Endothelial cell of umbilical vein (primary cell): Measurements from ENCODE around the gene MROH7. TPM values are rescaled to one million over a fixed set of nuclear protein-coding genes. Genes with fewer than 3 reads are reported as not detected.

Experiments
- BruUV-seq: library from RNA; stranded (reverse); fragments of 400-500 nt; replicated peaks from 2 replicates; lab custom pipeline; 2021; lab: Mats Ljungman, UMichigan
- CTCF ChIA-PET: fragments of 300-600, 350-600 bp; sonication (Branson Sonifier 250); formaldehyde crosslinking; loops from one replicate; lab custom pipeline; 2021; ENCODE audit warnings: antibody characterized with exemption, inconsistent platforms; lab: Charles Lee
- POLR2A ChIA-PET: fragments of 300-600, 350-600 bp; sonication (Branson Sonifier 250); formaldehyde crosslinking; loops from one replicate; lab custom pipeline; 2021; ENCODE audit warnings: antibody characterized with exemption, inconsistent platforms; lab: Charles Lee
- DNase-seq: peaks from one replicate; pipeline ENCODE4 v3.0.0-alpha.2; 2011; ENCODE audit warnings: low read depth, low spot score
- FAIRE-seq: peaks from 2 replicates; lab custom pipeline; 2011; peaks lifted over from hg19 to GRCh38; lab: Jason Lieb, UNC
- H2AFZ ChIP-seq: 2 replicates; pipeline ENCODE4 v1.6.0; 2012; ENCODE audit warnings: low read depth, low read length, control low read depth, inconsistent platforms
- H3K27ac ChIP-seq: 2 replicates; pipeline ENCODE4 v1.5.1; 2011; ENCODE audit warnings: low read depth, mild to moderate bottlenecking, control low read depth, low read length, moderate library complexity; ENCODE audit not compliant: insufficient read depth
- H3K27me3 ChIP-seq, 2 experiments: 2 replicates each; pipeline versions ENCODE4 v1.6.0 to v1.6.1; 2011; ENCODE audit warnings: low read length in 2 of 2, mixed read lengths in 1 of 2; ENCODE audit not compliant: control insufficient read depth in 2 of 2, insufficient read depth in 2 of 2
- H3K36me3 ChIP-seq, 2 experiments: 2 replicates in 1 of 2; 3 replicates in 1 of 2; pipeline ENCODE4 v1.5.1; 2011; ENCODE audit warnings: low read length in 2 of 2, mild to moderate bottlenecking in 1 of 2, moderate library complexity in 1 of 2; ENCODE audit not compliant: control insufficient read depth in 2 of 2, insufficient read depth in 2 of 2; ENCODE audit errors: extremely low read depth in 1 of 2
- H3K4me1 ChIP-seq: 3 replicates; pipeline ENCODE4 v1.5.1; 2011; ENCODE audit warnings: mild to moderate bottlenecking, low read length; ENCODE audit not compliant: control insufficient read depth, insufficient read depth; ENCODE audit errors: extremely low read depth
- H3K4me2 ChIP-seq: 2 replicates; pipeline ENCODE4 v1.6.1; 2011; ENCODE audit warnings: low read length, control low read depth, mixed read lengths; ENCODE audit not compliant: insufficient read depth
- H3K4me3 ChIP-seq, 3 experiments: fragments of 200-600 bp in 1 of 3; sonication (generic), shearing (Covaris generic) in 1 of 3; replicated peaks in 1 of 3; 2 replicates each; pipeline ENCODE4 v1.5.1; 2011 to 2016; ENCODE audit warnings: control low read depth in 3 of 3, low read length in 3 of 3, mild to moderate bottlenecking in 2 of 3, inconsistent platforms in 1 of 3, low read depth in 1 of 3, moderate library complexity in 1 of 3; ENCODE audit not compliant: insufficient read depth in 1 of 3
- H3K79me2 ChIP-seq: 2 replicates; pipeline ENCODE4 v1.6.0; 2012; ENCODE audit warnings: low read length, inconsistent platforms; ENCODE audit not compliant: control insufficient read depth, insufficient read depth
- H3K9ac ChIP-seq: replicated peaks from 2 replicates; pipeline ENCODE3; 2011; ENCODE audit warnings: low read length, control low read depth; ENCODE audit not compliant: insufficient read depth; ENCODE audit errors: extremely low read depth
- H3K9me1 ChIP-seq: replicated peaks from 3 replicates; pipeline ENCODE4 v1.6.0; 2011; ENCODE audit warnings: mild to moderate bottlenecking, low read length; ENCODE audit not compliant: control insufficient read depth, insufficient read depth; ENCODE audit errors: extremely low read depth
- H3K9me3 ChIP-seq: replicated peaks from 2 replicates; pipeline ENCODE4 v1.5.1; 2012; ENCODE audit warnings: low read length, inconsistent platforms; ENCODE audit not compliant: control insufficient read depth, insufficient read depth
- H4K20me1 ChIP-seq: replicated peaks from 2 replicates; pipeline ENCODE3; 2011; ENCODE audit warnings: mild to moderate bottlenecking, low read length; ENCODE audit not compliant: control insufficient read depth, insufficient read depth; ENCODE audit errors: extremely low read depth
- EZH2 ChIP-seq: IDR thresholded peaks from 2 replicates; pipeline ENCODE4 v1.6.1; 2012; ENCODE audit warnings: borderline replicate concordance, low read depth, mild to moderate bottlenecking, moderate library complexity, low read length, inconsistent platforms; ENCODE audit not compliant: severe bottlenecking
- GATA2 ChIP-seq: IDR thresholded peaks from 2 replicates; pipeline ENCODE4 v1.7.0; 2011; ENCODE audit warnings: low read depth, mild to moderate bottlenecking, moderate library complexity, mixed read lengths, low read length; ENCODE audit not compliant: insufficient read length, insufficient read depth
- JUN ChIP-seq: IDR thresholded peaks from 2 replicates; pipeline ENCODE4 v1.6.1; 2011; ENCODE audit warnings: borderline replicate concordance, low read depth; ENCODE audit not compliant: insufficient read length, insufficient read depth
- MYC ChIP-seq: IDR thresholded peaks from one replicate; pipeline ENCODE4 v1.6.1; 2011; ENCODE audit warnings: mild to moderate bottlenecking, low read depth, low read length
- POLR2A ChIP-seq: IDR thresholded peaks from 2 replicates; pipeline ENCODE4 v1.6.1; 2012; ENCODE audit warnings: low read depth, mild to moderate bottlenecking, control low read depth, low read length
- POLR2AphosphoS5 ChIP-seq: IDR thresholded peaks from 2 replicates; pipeline ENCODE4 v1.6.1; 2012; ENCODE audit warnings: low read depth, mild to moderate bottlenecking, control low read depth, low read length, moderate library complexity; ENCODE audit not compliant: insufficient read depth
- dilution Hi-C: fragments of 300-500 bp; cut with MboI; formaldehyde crosslinking; loops from one replicate; pipeline ENCODE4 v1.15.0; 2019; ENCODE audit warnings: low sequenced_read_pairs; ENCODE audit not compliant: extremely low pct_ligation_motif_present
- intact Hi-C: fragments of 100-400 bp; cut with micrococcal nuclease; formaldehyde crosslinking; loops from one replicate; pipeline ENCODE4 v1.10.0; 2022
- polyA plus RNA-seq, 4 experiments: library from polyadenylated mRNA; depleted of rRNA in 3 of 4; stranded (reverse) in 3 of 4; unstranded in 1 of 4; fragments of >200 nt; gene quantifications; 2 replicates each; pipeline versions ENCODE4 v1.2.1 to v1.2.3, GENCODE V29; 2011 to 2012; ENCODE audit warnings: missing spikeins in 1 of 4
- total RNA-seq: library from RNA; stranded (reverse); gene quantifications from 2 replicates; pipeline ENCODE4 v1.2.3, GENCODE V29; 2021

The MROH7 gene
- total and polyA plus RNA-seq, 2 donors (not counting 3 experiments of a cell fraction or from before 2014, with no cell fraction given): 0.06 to 0.24 TPM

DNA sequence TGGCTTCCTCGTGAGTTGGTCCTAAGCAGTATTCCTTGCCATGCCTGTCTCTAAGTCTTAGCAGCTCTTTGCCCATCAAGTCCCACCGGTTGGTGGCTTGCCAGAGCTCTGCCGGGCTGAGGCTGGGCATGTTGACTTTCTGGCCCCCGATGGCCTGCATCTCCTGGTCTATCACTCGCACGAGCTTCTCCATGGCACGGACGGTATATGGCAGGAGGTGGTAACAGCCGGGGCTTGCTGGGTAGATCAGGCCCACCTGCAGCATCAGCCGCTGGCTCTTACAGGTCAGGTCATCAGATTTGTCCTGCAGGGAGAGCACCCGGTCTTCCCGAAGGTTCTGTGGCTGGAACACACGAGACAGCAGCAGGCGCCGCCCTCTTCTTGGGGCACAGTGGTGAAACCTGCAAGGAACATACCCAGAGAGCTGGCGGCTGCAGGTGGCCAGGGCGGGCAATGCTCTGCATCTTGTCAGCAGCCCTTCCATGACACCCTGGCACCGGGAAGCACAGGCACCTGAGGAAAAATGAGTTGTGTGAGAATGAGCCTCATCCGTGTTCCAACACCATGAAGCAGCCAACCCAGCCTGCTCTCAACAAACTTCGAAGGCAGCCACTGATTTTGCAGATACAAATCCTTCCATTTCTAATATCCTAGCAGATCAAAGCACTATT is 117.2 kb downstream of the MROH7 start:
- H3K79me2 ChIP-seq: no peaks in the 10 kb centered on the region
- no peaks in the 10 kb centered on the region for H4K20me1 ChIP-seq
- no peak overlapping the region for H2AFZ ChIP-seq
- no peak overlapping the region for H3K9ac ChIP-seq
- no peak overlapping the region for H3K4me2 ChIP-seq
- intact Hi-C loops (no loop called here), dilution Hi-C loops (no loop called here)
- H3K27me3 ChIP-seq: no peaks in the 10 kb centered on the region
- no peak overlapping the region for H3K27ac ChIP-seq
- H3K4me1 ChIP-seq: peaks cover 5% of the 10 kb centered on the region
- no peak for DNase-seq
- H3K4me3 ChIP-seq: no peak overlapping the region
- no peaks in the 10 kb centered on the region for H3K9me3 ChIP-seq
- POLR2A ChIA-PET: no interaction called here
- no peaks in the 10 kb centered on the region for H3K9me1 ChIP-seq
- H3K36me3 ChIP-seq: peaks cover 0 to 11% of the 10 kb centered on the region in 2 experiments
- TF ChIP-seq JUN: no peak
- TF ChIP-seq POLR2A: no peak
- no peak for TF ChIP-seq POLR2AphosphoS5
- no peak for TF ChIP-seq MYC
- TF ChIP-seq GATA2: no peak
- no peak for TF ChIP-seq EZH2
- no TSS peak for BruUV-seq
- FAIRE-seq: no peak
- CTCF ChIA-PET: interaction anchor here (0.7 kb wide), 1 partner anchor 23 kb away, joined by 3 read pairs; no protein-coding TSS in a partner anchor

Other genes with a start within 250 kb of the MROH7 start
- gene SSBP3, start 235.4 kb upstream of the MROH7 start, total RNA-seq: 49.5 and 59.4 TPM in 2 replicates
- 44.9 and 46.1 TPM in 2 replicates for gene SSBP3, start 235.4 kb upstream of the MROH7 start, polyA plus RNA-seq
- gene ACOT11, start 93.6 kb upstream of the MROH7 start, total RNA-seq: 5.4 and 5.7 TPM in 2 replicates
- 4.5 and 5.5 TPM in 2 replicates for gene ACOT11, start 93.6 kb upstream of the MROH7 start, polyA plus RNA-seq
- not detected in 2 replicates for gene FAM151A, start 18.3 kb upstream of the MROH7 start, total RNA-seq
- gene FAM151A, start 18.3 kb upstream of the MROH7 start, polyA plus RNA-seq: not detected in 2 replicates
- gene TTC4, start 74.1 kb downstream of the MROH7 start, total RNA-seq: 21.4 and 28.8 TPM in 2 replicates
- gene TTC4, start 74.1 kb downstream of the MROH7 start, polyA plus RNA-seq: 18.2 and 19.2 TPM in 2 replicates
- 3.0 and 3.8 TPM in 2 replicates for gene PARS2, start 122.7 kb downstream of the MROH7 start, total RNA-seq
- gene PARS2, start 122.7 kb downstream of the MROH7 start, polyA plus RNA-seq: 2.0 and 2.5 TPM in 2 replicates
- not detected in 2 replicates for gene TTC22, start 159.5 kb downstream of the MROH7 start, total RNA-seq
- not detected in 2 replicates for gene TTC22, start 159.5 kb downstream of the MROH7 start, polyA plus RNA-seq
- 223 and 229 TPM in 2 replicates for gene DHCR24, start 245.4 kb downstream of the MROH7 start, total RNA-seq
- 214 and 239 TPM in 2 replicates for gene DHCR24, start 245.4 kb downstream of the MROH7 start, polyA plus RNA-seq